WI38 (cell line): ENCODE data around the gene EEIG1.
A peak's percentile ranks its signal among the peaks of the same experiment; 100 is the strongest.

ENCODE experiments used
- H3K4me3 ChIP-seq: 2 replicates; pipeline ENCODE4 v1.5.1; 2011; ENCODE audit warnings: low read depth, mild to moderate bottlenecking, control low read depth, low read length
- CTCF ChIP-seq: IDR thresholded peaks from 2 replicates; pipeline ENCODE4 v1.5.1; 2012; ENCODE audit warnings: low read depth, mild to moderate bottlenecking, control low read depth, low read length

EEIG1 gene

GRCh38 chr9:127977884-127978647 is 2.7 kb downstream of the EEIG1 start:
- no peak for TF ChIP-seq CTCF
- peak overlapping the region; percentile 82 for H3K4me3 ChIP-seq

- no peak for TF ChIP-seq CTCF
- H3K4me3 ChIP-seq = peak overlapping the region; percentile 82
Measured at GRCh38 chr9:127977009-127977883, 3.5 kb downstream of the EEIG1 start.

GRCh38 chr9:127976498-127976897 is 4.3 kb downstream of the EEIG1 start:
- H3K4me3 ChIP-seq = no peak overlapping the region
- no peak for TF ChIP-seq CTCF

GRCh38 chr9:127975376-127976315 is 5.1 kb downstream of the EEIG1 start:
- TF ChIP-seq CTCF = no peak
- no peak overlapping the region for H3K4me3 ChIP-seq

GRCh38 chr9:127974769-127975261 is 6.0 kb downstream of the EEIG1 start:
- TF ChIP-seq CTCF = no peak
- no peak overlapping the region for H3K4me3 ChIP-seq

GRCh38 chr9:127974001-127974768 is 6.6 kb downstream of the EEIG1 start:
- no peak for TF ChIP-seq CTCF
- no peak overlapping the region for H3K4me3 ChIP-seq
